ENCODE results near the gene ERGIC1. TPM values are rescaled to one million over a fixed set of nuclear protein-coding genes. Genes with fewer than 3 reads are reported as not detected.

ERGIC1 gene
- total and polyA plus RNA-seq, 8 donors = 116 to 229 (median 125) TPM

DNA sequence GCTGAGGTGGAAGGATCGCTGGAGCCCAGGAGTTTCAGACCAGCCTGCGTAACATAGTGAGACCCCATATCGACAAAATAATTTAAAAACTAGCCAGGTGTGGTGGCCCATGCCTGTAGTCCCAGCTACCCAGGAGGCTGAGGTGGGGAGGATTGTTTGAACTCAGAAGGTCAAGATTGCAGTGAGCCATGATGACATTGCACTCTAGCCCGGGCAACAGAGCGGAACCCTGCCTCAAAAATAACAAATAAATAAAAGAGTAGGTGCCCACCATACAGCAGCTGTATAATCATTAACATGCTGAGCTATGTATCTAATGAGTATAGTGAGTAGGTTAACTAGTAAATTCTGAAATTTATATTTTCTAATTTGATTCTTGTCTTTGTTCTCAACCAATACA, 138.5 kb downstream of the ERGIC1 start:
- Histone ChIP-seq H3K27ac (no peak overlapping the region), H3K9me3 (no peaks in the 10 kb centered on the region), H3K4me1 (peaks cover 0 to 19% of the 10 kb centered on the region in 2 donors), H3K27me3 (peaks cover 0 to 5% of the 10 kb centered on the region in 2 donors), H3K36me3 (peaks cover 0 to 19% of the 10 kb centered on the region in 2 donors), H3K4me3 (no peak overlapping the region)
- DNase-seq = no peak
- ATAC-seq = no peak
- TF ChIP-seq, protein P1, sequence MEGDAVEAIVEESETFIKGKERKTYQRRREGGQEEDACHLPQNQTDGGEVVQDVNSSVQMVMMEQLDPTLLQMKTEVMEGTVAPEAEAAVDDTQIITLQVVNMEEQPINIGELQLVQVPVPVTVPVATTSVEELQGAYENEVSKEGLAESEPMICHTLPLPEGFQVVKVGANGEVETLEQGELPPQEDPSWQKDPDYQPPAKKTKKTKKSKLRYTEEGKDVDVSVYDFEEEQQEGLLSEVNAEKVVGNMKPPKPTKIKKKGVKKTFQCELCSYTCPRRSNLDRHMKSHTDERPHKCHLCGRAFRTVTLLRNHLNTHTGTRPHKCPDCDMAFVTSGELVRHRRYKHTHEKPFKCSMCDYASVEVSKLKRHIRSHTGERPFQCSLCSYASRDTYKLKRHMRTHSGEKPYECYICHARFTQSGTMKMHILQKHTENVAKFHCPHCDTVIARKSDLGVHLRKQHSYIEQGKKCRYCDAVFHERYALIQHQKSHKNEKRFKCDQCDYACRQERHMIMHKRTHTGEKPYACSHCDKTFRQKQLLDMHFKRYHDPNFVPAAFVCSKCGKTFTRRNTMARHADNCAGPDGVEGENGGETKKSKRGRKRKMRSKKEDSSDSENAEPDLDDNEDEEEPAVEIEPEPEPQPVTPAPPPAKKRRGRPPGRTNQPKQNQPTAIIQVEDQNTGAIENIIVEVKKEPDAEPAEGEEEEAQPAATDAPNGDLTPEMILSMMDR (IDR thresholded peaks at IDR 0.05) = no peak
- intact Hi-C loops (cut with DNase I) = no loop called here

DNA sequence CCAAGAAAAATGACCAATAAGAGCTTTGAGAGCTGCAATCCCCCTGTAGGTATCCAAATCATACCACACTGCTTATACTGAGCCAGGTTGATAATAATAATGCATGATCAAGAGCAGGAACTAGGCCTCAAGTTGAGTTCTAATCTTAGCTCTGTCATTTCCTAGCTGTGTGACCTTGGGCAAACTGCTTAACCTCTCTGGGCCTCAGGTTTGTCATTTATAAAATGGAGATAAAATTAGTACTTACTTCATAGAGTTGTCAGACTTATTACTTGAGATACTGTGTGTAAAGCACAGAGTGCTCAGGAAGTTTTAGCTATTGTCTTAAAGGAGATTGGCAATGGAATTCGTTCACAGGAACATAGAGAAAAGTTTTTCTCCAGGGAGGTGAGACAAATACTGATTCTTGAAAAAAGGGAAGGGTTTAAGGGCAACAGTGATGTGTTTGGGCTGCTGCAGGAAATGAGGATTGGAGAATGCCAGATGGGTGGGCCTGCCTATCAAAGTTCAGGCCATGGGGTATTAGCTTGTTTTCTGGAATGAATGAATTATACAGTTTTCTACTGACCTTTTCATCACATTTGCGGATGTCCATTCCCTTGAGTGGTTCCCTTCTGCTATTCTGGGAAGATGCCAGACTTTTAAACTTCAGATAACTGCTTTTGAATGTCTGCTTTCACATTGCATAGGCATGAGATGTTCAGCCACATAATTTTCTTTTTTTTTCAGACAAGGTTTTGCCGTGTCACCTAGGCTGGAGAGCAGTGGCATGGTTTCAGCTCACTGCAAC, 139.3 kb downstream of the ERGIC1 start:
- no peak for ATAC-seq
- Histone ChIP-seq H3K4me3 (no peak overlapping the region), H3K4me1 (peaks cover 0 to 18% of the 10 kb centered on the region in 2 donors), H3K27ac (no peak overlapping the region), H3K36me3 (peaks cover 0 to 16% of the 10 kb centered on the region in 2 donors), H3K9me3 (no peaks in the 10 kb centered on the region), H3K27me3 (peaks cover 0 to 5% of the 10 kb centered on the region in 2 donors)
- intact Hi-C loops (cut with DNase I) = no loop called here
- no peak for DNase-seq
- TF ChIP-seq, protein P1 (IDR thresholded peaks at IDR 0.05) = no peak

DNA sequence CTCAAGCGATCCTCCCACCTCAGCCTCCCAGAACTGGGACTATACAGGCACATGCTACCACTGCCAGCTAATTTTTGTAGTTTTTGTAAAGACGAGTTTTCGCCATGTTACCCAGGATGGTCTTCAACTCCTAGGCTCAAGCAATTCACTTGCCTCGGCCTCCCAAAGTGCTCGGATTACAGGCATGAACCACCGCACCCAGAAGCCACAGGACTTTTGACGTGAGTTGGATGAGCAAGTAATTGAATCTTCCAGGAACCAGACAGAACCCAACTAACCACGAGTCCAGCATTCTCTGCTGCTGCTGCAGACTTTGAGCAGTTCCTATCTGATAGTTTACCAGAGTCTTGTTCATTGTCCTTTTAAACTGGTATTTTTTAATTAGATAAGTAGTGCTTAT, 139.9 kb downstream of the ERGIC1 start:
- Histone ChIP-seq H3K27me3 (peaks cover 0 to 5% of the 10 kb centered on the region in 2 donors), H3K9me3 (no peaks in the 10 kb centered on the region), H3K4me1 (peaks cover 0 to 12% of the 10 kb centered on the region in 2 donors), H3K27ac (no peak overlapping the region), H3K36me3 (peaks cover 0 to 11% of the 10 kb centered on the region in 2 donors), H3K4me3 (no peak overlapping the region)
- ATAC-seq (no peak), DNase-seq (no peak)
- TF ChIP-seq, protein P1 (IDR thresholded peaks at IDR 0.05) = no peak
- intact Hi-C loops (cut with DNase I) = no loop called here

DNA sequence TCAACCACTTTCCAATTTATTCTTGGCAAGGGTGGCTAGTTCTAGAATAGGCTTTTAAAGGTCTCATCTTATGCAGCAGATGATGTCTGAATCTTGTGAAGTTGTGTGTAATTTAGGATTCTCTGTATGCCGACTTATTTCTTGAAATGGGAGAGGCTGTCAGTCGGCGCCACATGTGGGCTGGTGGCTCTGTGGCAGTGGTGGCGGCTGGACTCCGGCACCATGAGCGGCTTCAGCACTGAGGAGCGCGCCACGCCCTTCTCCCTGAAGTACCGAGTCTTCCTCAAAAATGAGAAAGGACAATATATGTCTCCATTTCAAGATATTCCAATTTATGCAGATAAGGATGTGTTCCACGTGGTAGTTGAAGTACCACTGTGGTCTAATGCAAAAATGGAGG, 141.2 kb downstream of the ERGIC1 start:
- no peak for DNase-seq
- intact Hi-C loops (cut with DNase I) = loop anchor here in 1 of 2 donors (5.0 kb wide), 1 partner anchor 227 kb away; no protein-coding TSS in a partner anchor
- peaks cover 0 to 5% of the 10 kb centered on the region in 2 donors for H3K27me3 ChIP-seq
- no peaks in the 10 kb centered on the region for H3K4me1 ChIP-seq
- no peak overlapping the region for H3K27ac ChIP-seq
- no peaks in the 10 kb centered on the region for H3K36me3 ChIP-seq
- H3K9me3 ChIP-seq = no peaks in the 10 kb centered on the region
- no peak overlapping the region for H3K4me3 ChIP-seq
- no peak for ATAC-seq
- TF ChIP-seq, protein P1 (IDR thresholded peaks at IDR 0.05) = no peak

DNA sequence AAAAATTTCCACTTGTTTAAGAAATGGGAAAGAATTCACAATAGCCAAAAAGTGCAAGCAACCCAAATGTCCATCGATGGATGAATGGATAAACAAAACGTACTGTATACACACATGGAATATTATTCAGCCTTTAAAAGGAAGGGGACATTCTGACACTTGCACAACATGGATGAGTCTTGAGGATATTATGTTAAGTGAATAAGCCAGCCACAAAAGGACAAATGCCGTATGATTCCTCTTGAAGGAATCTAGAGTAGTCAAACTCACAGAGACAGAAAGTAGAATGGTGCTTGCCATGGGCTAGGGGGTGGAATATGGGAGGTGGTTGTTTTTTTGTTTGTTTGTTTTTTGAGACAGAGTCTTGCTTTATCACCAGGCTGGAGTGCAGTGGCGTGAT, 145.7 kb downstream of the ERGIC1 start:
- TF ChIP-seq, protein P1 (IDR thresholded peaks at IDR 0.05) = no peak
- no peaks in the 10 kb centered on the region for H3K36me3 ChIP-seq
- no peaks in the 10 kb centered on the region for H3K9me3 ChIP-seq
- ATAC-seq = no peak
- peaks cover 4 to 6% of the 10 kb centered on the region in 2 donors for H3K4me1 ChIP-seq
- no peak overlapping the region for H3K4me3 ChIP-seq
- intact Hi-C loops (cut with DNase I) = loop anchor here in 1 of 2 donors (5.0 to 10.0 kb wide), 2 partner anchors 165 to 223 kb away; partner anchors contain the start of gene BNIP1
- no peak overlapping the region for H3K27ac ChIP-seq
- peaks cover 0 to 5% of the 10 kb centered on the region in 2 donors for H3K27me3 ChIP-seq
- DNase-seq = no peak

Measured in left lung (tissue), 10 donors.